ENCODE measurements around the gene IGF1R. TPM values are rescaled to one million over a fixed set of nuclear protein-coding genes. Genes with fewer than 3 reads are reported as not detected.
A peak's percentile ranks its signal among the peaks of the same experiment; 100 is the strongest.

The IGF1R gene
- total RNA-seq, 1 donor from 2014 or later, result 97.7 TPM

DNA sequence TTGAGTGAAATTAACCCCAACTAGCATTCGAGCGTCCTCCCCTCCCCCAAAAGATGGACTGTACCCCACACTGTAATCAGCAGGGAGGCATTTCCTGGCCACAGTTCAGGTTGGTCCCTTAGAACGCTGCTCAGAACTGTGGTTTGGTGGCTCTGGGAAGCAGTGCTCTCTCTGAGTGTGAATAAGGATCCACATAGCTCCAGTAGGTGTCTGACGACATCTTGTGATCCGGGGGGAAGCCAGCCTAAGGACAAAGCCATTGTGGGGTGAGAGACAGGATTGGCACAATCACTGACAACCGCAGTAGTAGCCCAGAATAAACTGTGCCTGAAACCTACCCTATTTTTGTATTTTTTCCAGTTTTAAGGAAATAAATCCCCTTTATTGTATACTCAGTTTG lies 125.3 kb downstream of the IGF1R start:
- no peaks in the 10 kb centered on the region for H3K27me3 ChIP-seq
- no peak overlapping the region for H3K4me3 ChIP-seq
- intact Hi-C loops (cut with DNase I), result no loop called here
- H3K9me3 ChIP-seq, result no peaks in the 10 kb centered on the region
- H3K36me3 ChIP-seq, result no peaks in the 10 kb centered on the region
- H3K27ac ChIP-seq, result no peak overlapping the region
- H3K4me1 ChIP-seq, result peaks cover 69% of the 10 kb centered on the region
- DNase-seq (ENCODE audit: extremely low spot score in 2 of 2), result no peak
- TF ChIP-seq POLR2AphosphoS5 (IDR thresholded peaks at IDR 0.05; ENCODE audit: insufficient read depth in 1 of 2, low read depth in 1 of 2) (no peak), POLR2A (IDR thresholded peaks at IDR 0.05) (no peak)
- TF ChIP-seq, protein P1, sequence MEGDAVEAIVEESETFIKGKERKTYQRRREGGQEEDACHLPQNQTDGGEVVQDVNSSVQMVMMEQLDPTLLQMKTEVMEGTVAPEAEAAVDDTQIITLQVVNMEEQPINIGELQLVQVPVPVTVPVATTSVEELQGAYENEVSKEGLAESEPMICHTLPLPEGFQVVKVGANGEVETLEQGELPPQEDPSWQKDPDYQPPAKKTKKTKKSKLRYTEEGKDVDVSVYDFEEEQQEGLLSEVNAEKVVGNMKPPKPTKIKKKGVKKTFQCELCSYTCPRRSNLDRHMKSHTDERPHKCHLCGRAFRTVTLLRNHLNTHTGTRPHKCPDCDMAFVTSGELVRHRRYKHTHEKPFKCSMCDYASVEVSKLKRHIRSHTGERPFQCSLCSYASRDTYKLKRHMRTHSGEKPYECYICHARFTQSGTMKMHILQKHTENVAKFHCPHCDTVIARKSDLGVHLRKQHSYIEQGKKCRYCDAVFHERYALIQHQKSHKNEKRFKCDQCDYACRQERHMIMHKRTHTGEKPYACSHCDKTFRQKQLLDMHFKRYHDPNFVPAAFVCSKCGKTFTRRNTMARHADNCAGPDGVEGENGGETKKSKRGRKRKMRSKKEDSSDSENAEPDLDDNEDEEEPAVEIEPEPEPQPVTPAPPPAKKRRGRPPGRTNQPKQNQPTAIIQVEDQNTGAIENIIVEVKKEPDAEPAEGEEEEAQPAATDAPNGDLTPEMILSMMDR (IDR thresholded peaks at IDR 0.05), result no peak

DNA sequence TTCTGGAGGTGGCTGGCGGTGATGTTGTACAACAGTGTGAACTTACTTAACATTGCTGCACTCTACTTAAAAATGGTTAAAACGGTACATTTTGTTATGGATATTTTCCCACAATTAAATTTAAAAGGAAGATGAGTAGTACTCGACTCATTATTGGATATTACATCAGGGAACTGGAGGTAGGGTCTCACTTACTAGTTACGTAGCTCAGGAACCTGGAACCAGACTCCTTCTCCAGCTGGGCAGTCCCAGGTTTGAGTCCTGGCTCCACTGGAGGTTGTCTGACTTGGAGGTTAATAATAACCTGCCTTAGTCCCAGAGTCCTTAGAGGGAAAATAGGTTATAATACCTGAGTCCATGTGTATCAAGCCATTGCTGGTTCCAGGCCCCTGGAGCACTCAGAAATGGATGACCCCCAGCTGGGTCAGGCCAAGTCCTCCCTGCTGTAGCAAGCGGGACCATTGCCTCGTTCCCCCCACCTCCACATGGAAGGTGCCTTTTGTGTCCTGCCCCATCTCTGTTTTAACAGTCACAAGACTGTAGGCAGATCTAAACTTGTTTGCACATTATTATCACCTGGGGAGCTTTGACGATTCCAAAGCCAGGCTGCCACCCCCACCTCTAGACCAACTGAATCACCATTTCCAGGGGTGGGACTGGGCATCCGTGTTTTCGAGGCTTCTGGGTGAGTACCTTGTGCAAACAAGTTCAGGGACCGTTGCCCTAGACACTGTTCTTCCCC lies 126.6 kb downstream of the IGF1R start:
- Histone ChIP-seq H3K4me3 (no peak overlapping the region), H3K27me3 (no peaks in the 10 kb centered on the region), H3K36me3 (no peaks in the 10 kb centered on the region), H3K27ac (peak overlapping the region; percentile 23), H3K4me1 (peaks cover 72% of the 10 kb centered on the region), H3K9me3 (no peaks in the 10 kb centered on the region)
- TF ChIP-seq, protein P1 (IDR thresholded peaks at IDR 0.05), result no peak
- no peak for TF ChIP-seq POLR2A (IDR thresholded peaks at IDR 0.05)
- TF ChIP-seq POLR2AphosphoS5 (IDR thresholded peaks at IDR 0.05; ENCODE audit: insufficient read depth in 1 of 2, low read depth in 1 of 2), result peak in 1 of 2 donors; percentile 20
- intact Hi-C loops (cut with DNase I), result no loop called here
- DNase-seq (ENCODE audit: extremely low spot score in 2 of 2), result no peak

DNA sequence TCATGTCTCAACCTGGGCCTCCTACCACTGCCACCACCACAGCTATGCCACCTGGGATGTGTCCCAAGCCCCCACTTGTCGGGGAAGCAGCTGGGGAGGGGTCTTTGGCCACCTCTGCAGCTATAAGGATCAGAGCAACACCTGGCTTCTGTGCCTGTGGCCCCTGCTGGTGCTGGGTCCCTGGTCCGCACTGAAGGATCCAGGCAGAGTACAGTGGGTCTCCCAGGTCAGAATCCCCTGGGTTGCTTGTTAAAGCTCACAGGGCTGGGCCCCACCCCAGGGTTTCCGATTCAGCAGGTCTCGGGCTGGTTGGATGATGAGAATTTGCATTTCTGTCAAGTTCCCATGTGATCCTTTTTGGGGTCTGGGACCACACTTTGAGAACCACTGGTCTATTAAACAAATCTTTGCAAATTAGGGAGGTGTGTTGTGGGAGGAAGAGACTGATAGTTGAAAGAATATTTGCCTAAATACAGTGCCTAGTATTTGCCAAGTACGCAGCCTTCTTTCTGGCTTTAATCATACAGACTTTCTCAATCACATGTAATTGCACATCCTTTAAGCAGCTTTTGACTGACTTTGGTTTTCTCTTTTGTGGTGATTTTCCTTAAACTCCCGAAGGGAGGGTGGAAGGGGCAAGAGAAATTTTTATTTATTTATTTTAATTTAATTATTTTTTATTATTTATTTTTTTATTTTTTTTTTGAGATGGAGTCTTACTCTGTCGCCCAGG lies 127.3 kb downstream of the IGF1R start:
- no peaks in the 10 kb centered on the region for H3K27me3 ChIP-seq
- no peak overlapping the region for H3K4me3 ChIP-seq
- H3K9me3 ChIP-seq, result no peaks in the 10 kb centered on the region
- DNase-seq (ENCODE audit: extremely low spot score in 2 of 2), result no peak
- no peak overlapping the region for H3K27ac ChIP-seq
- H3K36me3 ChIP-seq, result no peaks in the 10 kb centered on the region
- intact Hi-C loops (cut with DNase I), result no loop called here
- TF ChIP-seq, protein P1 (IDR thresholded peaks at IDR 0.05), result no peak
- TF ChIP-seq POLR2AphosphoS5 (IDR thresholded peaks at IDR 0.05; ENCODE audit: insufficient read depth in 1 of 2, low read depth in 1 of 2), result no peak
- TF ChIP-seq POLR2A (IDR thresholded peaks at IDR 0.05), result no peak
- peaks cover 68% of the 10 kb centered on the region for H3K4me1 ChIP-seq

DNA sequence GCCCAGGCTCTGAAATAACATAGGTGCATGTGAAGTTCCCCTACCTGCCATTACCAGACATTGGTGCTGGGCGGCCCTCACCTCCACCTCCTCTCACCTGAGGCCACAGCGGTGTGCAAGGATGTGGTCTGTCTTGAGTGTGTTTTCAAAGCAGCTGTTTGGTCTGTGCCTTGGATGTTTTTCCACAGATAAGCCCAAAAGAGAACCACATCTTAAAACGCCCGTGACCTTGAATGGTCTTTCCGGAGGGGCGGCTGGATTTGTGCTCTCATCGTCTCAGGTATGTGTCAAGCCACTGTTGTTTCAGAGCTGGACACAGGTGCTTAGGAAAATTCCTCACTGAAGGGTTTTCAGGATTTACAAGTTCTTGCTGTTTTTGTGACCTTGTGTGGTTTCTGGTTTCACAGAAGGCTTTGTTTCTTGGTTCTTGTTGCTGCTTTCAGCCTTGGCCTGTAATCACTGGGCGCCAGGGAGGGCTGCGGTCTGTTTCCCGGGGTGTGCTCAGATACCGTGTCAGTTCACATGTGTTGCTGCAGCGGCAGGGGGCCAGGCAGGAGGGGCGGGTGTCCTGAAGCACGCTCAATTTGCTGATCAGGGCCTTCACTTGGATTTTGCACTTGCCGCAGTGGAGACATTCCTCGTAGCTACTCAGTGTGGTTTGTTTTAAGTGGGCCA lies 128.4 kb downstream of the IGF1R start:
- Histone ChIP-seq H3K9me3 (no peaks in the 10 kb centered on the region), H3K27me3 (no peaks in the 10 kb centered on the region), H3K4me3 (no peak overlapping the region), H3K27ac (peak overlapping the region; percentile 40), H3K36me3 (no peaks in the 10 kb centered on the region), H3K4me1 (peaks cover 58% of the 10 kb centered on the region)
- DNase-seq (ENCODE audit: extremely low spot score in 2 of 2), result no peak
- TF ChIP-seq POLR2AphosphoS5 (IDR thresholded peaks at IDR 0.05; ENCODE audit: insufficient read depth in 1 of 2, low read depth in 1 of 2), result no peak
- intact Hi-C loops (cut with DNase I), result no loop called here

DNA sequence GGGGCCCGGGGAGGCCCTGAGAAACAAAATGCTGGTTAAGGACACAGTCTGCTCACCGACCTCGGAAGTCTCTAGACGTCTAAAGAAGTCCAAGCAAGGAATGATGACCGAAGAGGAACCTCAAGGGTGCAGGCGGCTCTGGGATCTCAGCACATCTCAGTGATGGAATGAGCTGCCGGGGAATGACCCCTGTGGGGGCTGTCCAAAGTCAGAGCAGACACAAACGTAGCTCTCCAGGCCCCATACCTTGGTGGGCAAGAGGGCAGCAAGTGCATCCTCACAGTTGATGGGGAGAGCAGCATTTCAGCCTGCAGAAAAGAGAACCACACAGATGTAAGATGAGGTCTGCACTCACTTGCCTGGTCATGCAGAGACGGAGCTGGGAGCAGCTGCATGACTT lies 129.1 kb downstream of the IGF1R start:
- intact Hi-C loops (cut with DNase I), result no loop called here
- Histone ChIP-seq H3K9me3 (no peaks in the 10 kb centered on the region), H3K27me3 (no peaks in the 10 kb centered on the region), H3K4me3 (no peak overlapping the region), H3K36me3 (no peaks in the 10 kb centered on the region), H3K4me1 (peaks cover 55% of the 10 kb centered on the region), H3K27ac (peak overlapping the region; percentile 7)
- TF ChIP-seq POLR2AphosphoS5 (IDR thresholded peaks at IDR 0.05; ENCODE audit: insufficient read depth in 1 of 2, low read depth in 1 of 2), result no peak
- TF ChIP-seq POLR2A (IDR thresholded peaks at IDR 0.05), result no peak
- TF ChIP-seq, protein P1 (IDR thresholded peaks at IDR 0.05), result no peak
- no peak for DNase-seq (ENCODE audit: extremely low spot score in 2 of 2)
